LNCAP (cell line): ENCODE measurements around the gene F9.

Experiments
- CTCF ChIP-seq: fragments of 450-650 bp; IDR thresholded peaks from 2 replicates; pipeline ENCODE4 v1.5.1; 2017; ENCODE audit warnings: mild to moderate bottlenecking

Gene F9

GRCh38 chrX:139533444-139533843, 2.9 kb downstream of the F9 start:
- TF ChIP-seq CTCF = no peak

- TF ChIP-seq CTCF = no peak
These were observed 8.6 kb downstream of the F9 start for GRCh38 chrX:139538907-139539790.

GRCh38 chrX:139542652-139543051, 12.1 kb downstream of the F9 start:
- no peak for TF ChIP-seq CTCF

GRCh38 chrX:139543920-139544319, 13.4 kb downstream of the F9 start:
- TF ChIP-seq CTCF = no peak

- TF ChIP-seq CTCF = no peak
These were observed 14.1 kb downstream of the F9 start for GRCh38 chrX:139544591-139544990.

GRCh38 chrX:139554376-139554775, 23.8 kb downstream of the F9 start:
- no peak for TF ChIP-seq CTCF

GRCh38 chrX:139554991-139555675, 24.6 kb downstream of the F9 start:
- no peak for TF ChIP-seq CTCF
